ENCODE data around the gene DGKZ. TPM values are rescaled to one million over a fixed set of nuclear protein-coding genes. Genes with fewer than 3 reads are reported as not detected.
A peak's percentile ranks its signal among the peaks of the same experiment; 100 is the strongest.
"Not testable (repeated sequence)": the region's sequence is repeated elsewhere in the genome, so short reads cannot be mapped to it uniquely, and the experiment has no call there.

The DGKZ gene
- total RNA-seq, 1 donor from 2014 or later, result 53.6 TPM

- TF ChIP-seq CTCF (IDR thresholded peaks at IDR 0.05), result no peak
Measured at GRCh38 chr11:46366661-46367161, 19.4 kb downstream of the DGKZ start.

GRCh38 chr11:46367244-46367915 lies 20.1 kb downstream of the DGKZ start:
- no peak overlapping the region for H3K4me3 Mint-ChIP-seq
- DNase-seq, result peak; percentile 62
- ChIA-PET POLR2A (no interaction called here), CTCF (interaction anchor here (0.6 to 2.1 kb wide), 4 partner anchors 8 to 128 kb away, joined by 3 to 8 read pairs (median 4); partner anchors contain the start of gene DGKZ)
- H3K4me1 Mint-ChIP-seq, result peaks cover 10% of the 10 kb centered on the region
- no peaks in the 10 kb centered on the region for H3K27me3 Mint-ChIP-seq
- ATAC-seq (ENCODE audit: low read depth), result peak; percentile 84
- no peaks in the 10 kb centered on the region for H3K9me3 Mint-ChIP-seq
- H3K36me3 Mint-ChIP-seq (ENCODE audit: low read depth), result peaks cover 28% of the 10 kb centered on the region
- intact Hi-C loops (cut with micrococcal nuclease), result loop anchor here (1.0 kb wide), 3 partner anchors 20 to 128 kb away; partner anchors contain the start of gene DGKZ
- no peak overlapping the region for H3K27ac Mint-ChIP-seq
- TF ChIP-seq CTCF (IDR thresholded peaks at IDR 0.05), result peak; percentile 19

More at GRCh38 chr11:46366661-46367161, 19.4 kb downstream of the DGKZ start:
- Mint-ChIP-seq H3K27ac (no peak overlapping the region), H3K27me3 (no peaks in the 10 kb centered on the region), H3K4me1 (peaks cover 17% of the 10 kb centered on the region), H3K36me3 (ENCODE audit: low read depth) (peaks cover 23% of the 10 kb centered on the region), H3K4me3 (no peak overlapping the region), H3K9me3 (no peaks in the 10 kb centered on the region)
- CTCF ChIA-PET, result no interaction called here
- POLR2A ChIA-PET, result no interaction called here
- intact Hi-C loops (cut with micrococcal nuclease), result loop anchor here (1.0 kb wide), 3 partner anchors 19 to 127 kb away; partner anchors contain the start of gene DGKZ
- ATAC-seq (ENCODE audit: low read depth), result no peak
- no peak for DNase-seq

- Mint-ChIP-seq H3K27me3 (no peaks in the 10 kb centered on the region), H3K4me1 (peaks cover 5% of the 10 kb centered on the region), H3K9me3 (no peaks in the 10 kb centered on the region), H3K4me3 (no peak overlapping the region), H3K36me3 (ENCODE audit: low read depth) (peaks cover 32% of the 10 kb centered on the region), H3K27ac (no peak overlapping the region)
- ChIA-PET CTCF (interaction anchor here (0.6 to 2.1 kb wide), 7 partner anchors 9 to 128 kb away, joined by 3 to 8 read pairs (median 4); partner anchors contain the start of genes CHRM4 and DGKZ), POLR2A (no interaction called here)
- intact Hi-C loops (cut with micrococcal nuclease), result loop anchor here (1.0 to 2.0 kb wide), 4 partner anchors 21 to 161 kb away; partner anchors contain the start of gene DGKZ
- ATAC-seq (ENCODE audit: low read depth) (no peak), DNase-seq (no peak)
- TF ChIP-seq CTCF (IDR thresholded peaks at IDR 0.05), result no peak
Measured at GRCh38 chr11:46367916-46368267, 20.6 kb downstream of the DGKZ start.

GRCh38 chr11:46369458-46370152 lies 22.3 kb downstream of the DGKZ start:
- Mint-ChIP-seq H3K36me3 (ENCODE audit: low read depth) (peaks cover 41% of the 10 kb centered on the region), H3K27me3 (no peaks in the 10 kb centered on the region), H3K27ac (no peak overlapping the region), H3K9me3 (no peaks in the 10 kb centered on the region), H3K4me3 (no peak overlapping the region), H3K4me1 (peaks cover 3% of the 10 kb centered on the region)
- DNase-seq (peak; percentile 51), ATAC-seq (ENCODE audit: low read depth) (peak; percentile 86)
- CTCF ChIA-PET, result interaction anchor here (1.5 to 2.1 kb wide), 2 partner anchors 22 to 404 kb away, joined by 3 to 8 read pairs; partner anchors contain the start of gene DGKZ
- TF ChIP-seq CTCF (IDR thresholded peaks at IDR 0.05), result peak; percentile 28
- intact Hi-C loops (cut with micrococcal nuclease), result loop anchor here (2.0 kb wide), 1 partner anchor 159 kb away; no protein-coding TSS in a partner anchor
- POLR2A ChIA-PET, result no interaction called here

GRCh38 chr11:46370253-46370652 lies 23.0 kb downstream of the DGKZ start:
- Mint-ChIP-seq H3K4me3 (no peak overlapping the region), H3K27ac (no peak overlapping the region), H3K36me3 (ENCODE audit: low read depth) (peaks cover 47% of the 10 kb centered on the region), H3K9me3 (no peaks in the 10 kb centered on the region), H3K27me3 (no peaks in the 10 kb centered on the region), H3K4me1 (peaks cover 3% of the 10 kb centered on the region)
- intact Hi-C loops (cut with micrococcal nuclease), result no loop called here
- ChIA-PET CTCF (no interaction called here), POLR2A (interaction anchor here (0.6 kb wide), 1 partner anchor 148 kb away, joined by 4 read pairs; no protein-coding TSS in a partner anchor)
- DNase-seq (no peak), ATAC-seq (ENCODE audit: low read depth) (no peak)
- TF ChIP-seq CTCF (IDR thresholded peaks at IDR 0.05), result no peak

- H3K4me1 Mint-ChIP-seq, result not testable (repeated sequence)
Measured at GRCh38 chr11:46371262-46371661, 24.0 kb downstream of the DGKZ start.

More at GRCh38 chr11:46371262-46371661, 24.0 kb downstream of the DGKZ start:
- H3K36me3 Mint-ChIP-seq (ENCODE audit: low read depth), result peaks cover 51% of the 10 kb centered on the region
- H3K27me3 Mint-ChIP-seq; H3K9me3 Mint-ChIP-seq; CTCF ChIA-PET; H3K4me3 Mint-ChIP-seq; intact Hi-C loops (cut with micrococcal nuclease); H3K27ac Mint-ChIP-seq; DNase-seq; ATAC-seq (ENCODE audit: low read depth): not testable (repeated sequence)
- POLR2A ChIA-PET, result interaction anchor here (0.6 kb wide), 1 partner anchor 124 kb away, joined by 5 read pairs; no protein-coding TSS in a partner anchor

Measured in activated B cell treated with CpG ODN at 0.5 μM for 24 hours (primary cell).